ENCODE results near the gene NAV2. TPM values are rescaled to one million over a fixed set of nuclear protein-coding genes. Genes with fewer than 3 reads are reported as not detected.
A peak's percentile ranks its signal among the peaks of the same experiment; 100 is the strongest.

Gene NAV2
- total and polyA plus RNA-seq, 7 donors: 1.2 to 62.6 (median 22.1) TPM

GRCh38 chr11:19777377-19778102, 64.9 kb downstream of the NAV2 start:
- no peak for DNase-seq
- H3K9me3 ChIP-seq: no peaks in the 10 kb centered on the region
- no peaks in the 10 kb centered on the region for H3K27me3 ChIP-seq
- 2 to 5% methylated on average over 29 of the region's 29 CpGs for WGBS, 2 donors
- peaks cover 0 to 35% (median 29%) of the 10 kb centered on the region in 4 donors for H3K4me1 ChIP-seq
- peak overlapping the region in 3 of 4 donors; percentile 56 to 71 (median 68) for H3K27ac ChIP-seq
- TF ChIP-seq POLR2AphosphoS5 (IDR thresholded peaks at IDR 0.05): no peak
- no peak for TF ChIP-seq POLR2A (IDR thresholded peaks at IDR 0.05)
- TF ChIP-seq CTCF (IDR thresholded peaks at IDR 0.05): no peak
- TF ChIP-seq EP300 (IDR thresholded peaks at IDR 0.05): no peak
- no peaks in the 10 kb centered on the region for H3K36me3 ChIP-seq
- H3K4me3 ChIP-seq: peak overlapping the region; percentile 24 to 55 (median 48)
- intact Hi-C loops (cut with DNase I): no loop called here

GRCh38 chr11:19779740-19780139, 67.1 kb downstream of the NAV2 start:
- no peaks in the 10 kb centered on the region for H3K9me3 ChIP-seq
- DNase-seq: no peak
- H3K27me3 ChIP-seq: no peaks in the 10 kb centered on the region
- peaks cover 0 to 35% (median 29%) of the 10 kb centered on the region in 4 donors for H3K4me1 ChIP-seq
- 61 to 73% methylated on average over 2 of the region's 2 CpGs for WGBS, 2 donors
- no peaks in the 10 kb centered on the region for H3K36me3 ChIP-seq
- TF ChIP-seq POLR2AphosphoS5 (IDR thresholded peaks at IDR 0.05) (no peak), POLR2A (IDR thresholded peaks at IDR 0.05) (no peak), CTCF (IDR thresholded peaks at IDR 0.05) (no peak), EP300 (IDR thresholded peaks at IDR 0.05) (no peak)
- no peak overlapping the region for H3K27ac ChIP-seq
- intact Hi-C loops (cut with DNase I): no loop called here
- H3K4me3 ChIP-seq: no peak overlapping the region

- no peaks in the 10 kb centered on the region for H3K36me3 ChIP-seq
- no peak overlapping the region for H3K27ac ChIP-seq
- intact Hi-C loops (cut with DNase I): no loop called here
- H3K4me3 ChIP-seq: no peak overlapping the region
- TF ChIP-seq POLR2A (IDR thresholded peaks at IDR 0.05): no peak
- no peak for TF ChIP-seq CTCF (IDR thresholded peaks at IDR 0.05)
- no peak for TF ChIP-seq EP300 (IDR thresholded peaks at IDR 0.05)
- TF ChIP-seq POLR2AphosphoS5 (IDR thresholded peaks at IDR 0.05): no peak
- no peak for DNase-seq
- no peaks in the 10 kb centered on the region for H3K27me3 ChIP-seq
- no peaks in the 10 kb centered on the region for H3K9me3 ChIP-seq
- peaks cover 0 to 28% (median 23%) of the 10 kb centered on the region in 4 donors for H3K4me1 ChIP-seq
- WGBS, 2 donors: 97 to 98% methylated on average over 1 of the region's 1 CpG
These were observed 68.7 kb downstream of the NAV2 start for GRCh38 chr11:19781351-19781750.

GRCh38 chr11:19785265-19785664, 72.6 kb downstream of the NAV2 start:
- WGBS, 2 donors: 64 to 84% methylated on average over 2 of the region's 2 CpGs
- no peak overlapping the region for H3K4me3 ChIP-seq
- no peak overlapping the region for H3K27ac ChIP-seq
- H3K4me1 ChIP-seq: peaks cover 0 to 23% (median 20%) of the 10 kb centered on the region in 4 donors
- TF ChIP-seq POLR2AphosphoS5 (IDR thresholded peaks at IDR 0.05) (no peak), EP300 (IDR thresholded peaks at IDR 0.05) (no peak), POLR2A (IDR thresholded peaks at IDR 0.05) (no peak), CTCF (IDR thresholded peaks at IDR 0.05) (no peak)
- H3K9me3 ChIP-seq: no peaks in the 10 kb centered on the region
- H3K36me3 ChIP-seq: no peaks in the 10 kb centered on the region
- H3K27me3 ChIP-seq: no peaks in the 10 kb centered on the region
- intact Hi-C loops (cut with DNase I): no loop called here
- no peak for DNase-seq
